GM20431 (cell line): ENCODE results near the gene GLO1.

Experiments
- in situ Hi-C: fragments of 300-500 bp; cut with MseI, MboI; formaldehyde crosslinking; loops from one replicate; pipeline ENCODE4 v1.15.0; 2020; ENCODE audit warnings: low sequenced_read_pairs; ENCODE audit not compliant: unreplicated experiment

The GLO1 gene

GRCh38 chr6:38676236-38676973, 26.5 kb downstream of the GLO1 start:
- in situ Hi-C loops, result no loop called here

- in situ Hi-C loops, result no loop called here
Observed at GRCh38 chr6:38673397-38674165, 29.4 kb downstream of the GLO1 start.

- in situ Hi-C loops, result no loop called here
Observed at GRCh38 chr6:38671885-38672467, 31.0 kb downstream of the GLO1 start.

DNA sequence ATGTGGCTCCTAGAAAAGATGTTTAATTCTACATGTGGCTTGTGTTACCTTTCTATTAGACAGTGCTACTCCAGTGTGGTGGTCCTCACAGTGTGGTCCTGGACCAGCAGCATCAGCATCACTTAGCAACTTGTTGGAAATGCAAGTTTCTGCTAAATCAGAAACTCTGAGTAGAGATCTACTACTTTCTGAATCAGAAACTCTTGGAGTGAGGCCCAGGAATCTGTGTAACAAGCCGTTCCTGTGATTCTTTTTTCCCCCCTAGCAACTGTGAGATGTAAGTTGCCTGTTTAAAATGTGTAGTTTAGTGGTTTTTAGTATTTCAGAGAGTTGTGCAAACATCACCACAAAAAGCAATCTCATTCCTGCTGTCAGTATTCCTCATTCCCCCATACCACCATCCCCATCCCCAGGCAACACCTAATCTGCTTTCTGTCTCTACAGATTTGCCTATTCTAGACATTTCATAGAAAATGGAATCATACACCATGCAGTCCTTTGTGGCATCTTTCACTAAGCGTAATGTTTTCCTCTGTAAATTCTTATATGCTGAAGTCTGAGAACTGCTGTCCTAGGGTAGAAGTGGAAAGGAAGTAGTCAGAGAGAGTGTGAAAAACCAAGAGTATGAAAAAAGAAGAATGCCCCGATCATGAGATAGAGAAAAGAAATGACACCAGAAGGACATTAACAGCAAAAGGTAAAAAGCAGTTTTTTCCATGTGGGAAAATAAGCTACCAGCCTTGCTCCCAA, 44.4 kb downstream of the GLO1 start:
- in situ Hi-C loops, result no loop called here

GRCh38 chr6:38656896-38657295, 46.0 kb downstream of the GLO1 start:
- in situ Hi-C loops, result no loop called here

DNA sequence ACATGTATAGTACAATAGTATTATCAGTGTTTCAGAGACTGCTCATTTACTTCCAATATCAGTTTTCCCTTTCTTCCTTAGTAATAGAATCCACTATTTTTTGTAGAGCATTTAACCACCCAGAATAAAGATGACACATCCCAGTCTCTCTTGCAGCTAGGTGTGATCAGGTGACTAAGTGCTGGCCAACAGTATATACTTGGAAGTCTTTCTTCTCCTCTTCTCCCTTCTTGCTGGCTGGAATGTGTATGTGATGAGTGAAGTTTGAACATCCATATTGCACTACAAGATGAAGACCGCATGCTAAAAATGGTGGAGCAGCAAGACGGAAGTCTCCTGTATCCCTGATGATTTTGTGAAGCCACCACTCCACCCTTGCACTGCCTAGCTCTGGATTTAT, 48.7 kb downstream of the GLO1 start:
- in situ Hi-C loops, result no loop called here

GRCh38 chr6:38651121-38651784, 51.7 kb downstream of the GLO1 start:
- in situ Hi-C loops, result no loop called here

DNA sequence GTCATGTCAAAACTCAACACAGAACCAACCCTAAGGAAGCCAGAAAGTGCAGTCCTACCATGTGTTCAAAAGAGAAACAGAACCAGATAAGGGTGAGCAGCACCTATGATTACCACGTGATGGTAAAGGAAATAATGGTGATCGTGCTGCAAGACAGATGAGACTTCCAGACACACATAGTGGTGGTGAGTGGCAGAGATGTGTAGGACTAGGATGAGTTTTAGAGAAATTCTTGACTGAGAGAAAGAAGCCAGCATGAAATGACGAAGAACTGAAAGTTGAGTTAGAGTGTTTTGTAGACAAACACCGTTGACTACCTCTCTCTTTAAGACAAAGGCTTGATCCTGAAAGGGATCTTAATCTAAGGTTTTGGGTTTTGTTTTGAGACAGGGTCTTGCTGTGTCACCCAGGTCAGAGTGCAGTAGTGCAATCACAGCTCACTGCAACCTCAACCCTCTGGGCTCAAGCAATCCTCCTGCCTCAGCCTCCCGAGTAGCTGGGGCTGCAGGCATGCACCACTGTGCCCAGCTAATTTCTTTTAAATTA, 52.7 kb downstream of the GLO1 start:
- in situ Hi-C loops, result no loop called here

DNA sequence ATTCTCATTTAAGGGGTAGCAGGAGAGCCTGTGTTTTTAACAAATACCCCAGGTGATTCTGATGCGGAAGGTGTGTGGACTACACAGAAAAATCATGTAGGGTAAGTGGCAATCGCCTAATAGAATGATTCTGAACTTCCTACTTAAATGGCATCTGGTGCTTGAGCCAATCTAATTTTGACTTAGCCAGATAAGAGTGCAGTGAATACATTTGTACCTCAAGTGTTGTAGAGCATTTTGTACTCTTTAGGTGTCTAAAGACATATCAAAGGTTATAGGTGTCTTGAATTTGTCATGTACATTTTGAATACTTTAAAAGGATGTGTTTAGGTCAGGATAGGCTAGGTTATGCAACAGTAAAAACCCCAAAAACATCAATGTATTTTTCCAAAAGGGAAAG, 53.2 kb downstream of the GLO1 start:
- in situ Hi-C loops, result no loop called here

DNA sequence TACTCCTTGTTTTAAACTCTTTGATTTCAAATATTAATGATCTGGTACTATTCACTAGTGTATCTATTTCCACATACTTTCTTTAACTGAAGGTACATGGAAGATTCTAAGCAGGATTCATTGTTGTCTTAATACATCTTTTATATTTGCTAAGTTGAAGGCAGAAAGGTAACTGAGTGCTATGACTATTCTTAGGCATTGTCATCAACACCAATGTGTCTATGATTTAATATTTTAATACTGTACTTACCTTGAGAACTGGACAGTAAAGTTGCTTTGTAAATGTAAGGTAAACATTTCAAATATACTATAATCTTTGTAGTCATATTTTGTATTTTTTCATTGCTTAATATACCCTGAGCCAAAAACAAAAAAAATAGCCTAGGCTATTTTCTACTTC, 54.3 kb downstream of the GLO1 start:
- in situ Hi-C loops, result no loop called here

- in situ Hi-C loops, result no loop called here
Observed at GRCh38 chr6:38646166-38646878, 56.6 kb downstream of the GLO1 start.

DNA sequence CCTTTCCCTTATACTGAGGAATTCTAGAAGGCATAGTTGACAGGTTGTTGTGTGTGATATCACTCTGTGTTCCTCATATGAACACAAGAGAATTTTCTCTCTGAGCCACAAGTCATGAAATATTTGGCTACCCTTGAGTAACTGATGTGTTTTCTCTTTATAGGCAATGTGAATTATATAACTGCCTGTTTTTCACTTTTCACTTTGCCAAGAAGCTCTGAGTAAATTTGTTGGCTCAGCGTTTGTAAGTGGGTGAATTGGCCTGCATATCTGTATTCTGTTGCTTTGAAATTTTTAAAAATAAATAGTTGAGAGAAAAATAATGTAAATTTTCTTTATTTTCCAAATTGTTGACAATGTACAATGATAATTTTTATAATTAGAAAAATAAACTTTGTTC, 58.0 kb downstream of the GLO1 start:
- in situ Hi-C loops, result no loop called here

GRCh38 chr6:38640216-38640909, 62.6 kb downstream of the GLO1 start:
- in situ Hi-C loops, result no loop called here

GRCh38 chr6:38639498-38640215, 63.3 kb downstream of the GLO1 start, which contains the start of gene BTBD9:
Gene BTBD9, minus strand, starts transcription at chr6:38639929.
- in situ Hi-C loops, result no loop called here

DNA sequence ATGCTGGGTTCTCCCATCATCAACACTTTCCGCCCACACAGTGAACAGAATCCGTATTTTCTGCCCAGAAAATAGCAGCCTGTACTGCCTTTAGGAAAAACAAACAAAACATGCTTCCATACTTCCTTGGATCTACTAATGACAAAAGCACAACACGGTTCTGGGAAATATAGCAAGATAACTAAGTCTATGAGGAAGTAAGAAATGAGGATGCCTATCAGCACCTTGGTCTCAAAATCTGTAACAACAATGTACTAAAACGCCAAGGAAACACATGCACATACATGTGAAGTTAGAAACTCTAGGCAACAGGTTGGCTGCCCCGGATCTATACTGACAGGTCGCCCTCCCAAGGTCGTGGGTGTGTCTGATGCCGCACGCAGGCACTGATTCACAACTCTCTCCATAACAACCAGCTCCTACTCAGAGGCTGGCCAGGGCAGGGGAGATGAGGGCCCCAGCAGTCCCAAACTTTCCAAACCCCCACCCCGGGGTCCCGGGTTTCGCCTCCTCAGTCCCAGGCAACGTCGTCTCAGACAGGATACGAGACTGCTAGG, 63.9 kb downstream of the GLO1 start:
- in situ Hi-C loops, result no loop called here

DNA sequence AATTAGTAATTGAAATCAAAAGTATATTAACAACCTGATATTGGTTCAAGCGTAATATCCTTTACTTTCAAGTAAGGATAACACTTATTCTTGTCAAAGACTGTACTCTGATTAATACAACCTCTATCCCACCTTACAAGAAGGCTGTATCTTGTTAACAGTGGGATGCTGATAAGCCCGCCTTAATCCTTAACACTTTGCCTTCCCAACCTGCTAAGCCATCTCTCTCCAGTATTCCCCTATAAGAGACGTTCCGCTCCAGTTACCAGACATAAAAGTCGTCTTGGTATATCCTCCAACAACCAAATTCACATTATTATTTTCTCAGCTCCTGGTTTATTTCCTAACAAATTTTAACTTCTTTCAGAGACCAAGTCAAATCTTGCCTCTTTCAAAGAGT, 65.2 kb downstream of the GLO1 start:
- in situ Hi-C loops, result no loop called here

GRCh38 chr6:38636027-38636426, 66.9 kb downstream of the GLO1 start:
- in situ Hi-C loops, result no loop called here

DNA sequence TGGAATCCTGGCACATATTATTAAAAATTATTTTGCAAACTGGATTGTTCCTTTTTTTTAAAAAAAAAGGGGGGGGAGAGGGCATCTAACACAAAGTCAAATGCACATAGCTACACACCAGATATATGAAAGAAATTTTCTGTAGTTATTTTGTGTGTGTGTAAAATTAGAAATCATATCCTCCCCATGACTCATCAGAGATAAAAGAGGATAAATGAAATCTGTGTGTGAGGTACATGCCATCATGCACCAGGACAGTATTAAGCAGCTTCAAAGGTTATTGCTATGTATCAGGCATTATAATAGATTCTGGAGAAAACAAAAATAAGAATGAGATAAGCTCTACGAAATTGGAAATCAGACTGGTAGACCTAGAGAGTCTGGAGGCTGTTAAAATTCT, 68.4 kb downstream of the GLO1 start:
- in situ Hi-C loops, result no loop called here
